ENCODE data around the gene TWIST2.

The TWIST2 gene

GRCh38 chr2:238901461-238902057 lies 53.7 kb downstream of the TWIST2 start:
- Histone ChIP-seq H3K36me3 (ENCODE audit: insufficient read depth, low read length) (no peaks in the 10 kb centered on the region), H3F3A (ENCODE audit: insufficient read depth, low read length) (no peaks in the 10 kb centered on the region), H3K9me3 (ENCODE audit: low read length) (no peaks in the 10 kb centered on the region), H3K27me3 (ENCODE audit: insufficient read depth, low read length) (no peaks in the 10 kb centered on the region), H3K4me3 (ENCODE audit: low read depth, low read length, poor library complexity, severe bottlenecking) (no peak overlapping the region), H3K4me2 (ENCODE audit: low read length) (no peak overlapping the region), H4K20me1 (ENCODE audit: insufficient read depth, low read length) (no peaks in the 10 kb centered on the region), H3K9me2 (ENCODE audit: low read depth, low read length) (no peaks in the 10 kb centered on the region), H3K4me1 (ENCODE audit: insufficient read depth, low read length, severe bottlenecking) (no peaks in the 10 kb centered on the region), H3K9ac (ENCODE audit: low read length) (no peak overlapping the region), H3K79me2 (ENCODE audit: insufficient read depth, low read length) (no peaks in the 10 kb centered on the region), H3K27ac (ENCODE audit: low read depth, low read length, poor library complexity, severe bottlenecking) (no peak overlapping the region), H2AFZ (ENCODE audit: low read length) (no peak overlapping the region)
- TF ChIP-seq CTCF (IDR thresholded peaks at IDR 0.05; ENCODE audit: low read length) (no peak), EZH2 (IDR thresholded peaks at IDR 0.05; ENCODE audit: borderline replicate concordance, low read length) (no peak)

GRCh38 chr2:238902285-238902684 lies 54.4 kb downstream of the TWIST2 start:
- no peaks in the 10 kb centered on the region for H3F3A ChIP-seq (ENCODE audit: insufficient read depth, low read length)
- H3K27ac ChIP-seq (ENCODE audit: low read depth, low read length, poor library complexity, severe bottlenecking) = no peak overlapping the region

GRCh38 chr2:238903141-238903540 lies 55.3 kb downstream of the TWIST2 start:
- no peak overlapping the region for H2AFZ ChIP-seq (ENCODE audit: low read length)
- H3K27me3 ChIP-seq (ENCODE audit: insufficient read depth, low read length) = no peaks in the 10 kb centered on the region
- H3K9me2 ChIP-seq (ENCODE audit: low read depth, low read length) = no peaks in the 10 kb centered on the region
- no peaks in the 10 kb centered on the region for H3K9me3 ChIP-seq (ENCODE audit: low read length)
- H3K9ac ChIP-seq (ENCODE audit: low read length) = no peak overlapping the region
- H3F3A ChIP-seq (ENCODE audit: insufficient read depth, low read length) = no peaks in the 10 kb centered on the region
- H3K4me1 ChIP-seq (ENCODE audit: insufficient read depth, low read length, severe bottlenecking) = no peaks in the 10 kb centered on the region
- no peak for TF ChIP-seq CTCF (IDR thresholded peaks at IDR 0.05; ENCODE audit: low read length)
- TF ChIP-seq EZH2 (IDR thresholded peaks at IDR 0.05; ENCODE audit: borderline replicate concordance, low read length) = no peak
- H3K79me2 ChIP-seq (ENCODE audit: insufficient read depth, low read length) = no peaks in the 10 kb centered on the region
- H3K4me2 ChIP-seq (ENCODE audit: low read length) = no peak overlapping the region
- no peaks in the 10 kb centered on the region for H3K36me3 ChIP-seq (ENCODE audit: insufficient read depth, low read length)
- H4K20me1 ChIP-seq (ENCODE audit: insufficient read depth, low read length) = no peaks in the 10 kb centered on the region
- no peak overlapping the region for H3K27ac ChIP-seq (ENCODE audit: low read depth, low read length, poor library complexity, severe bottlenecking)
- H3K4me3 ChIP-seq (ENCODE audit: low read depth, low read length, poor library complexity, severe bottlenecking) = no peak overlapping the region

More at GRCh38 chr2:238902285-238902684, 54.4 kb downstream of the TWIST2 start:
- no peaks in the 10 kb centered on the region for H3K9me2 ChIP-seq (ENCODE audit: low read depth, low read length)
- no peaks in the 10 kb centered on the region for H3K9me3 ChIP-seq (ENCODE audit: low read length)
- no peaks in the 10 kb centered on the region for H3K79me2 ChIP-seq (ENCODE audit: insufficient read depth, low read length)
- TF ChIP-seq CTCF (IDR thresholded peaks at IDR 0.05; ENCODE audit: low read length) (no peak), EZH2 (IDR thresholded peaks at IDR 0.05; ENCODE audit: borderline replicate concordance, low read length) (no peak)
- H3K9ac ChIP-seq (ENCODE audit: low read length) = no peak overlapping the region
- H3K4me3 ChIP-seq (ENCODE audit: low read depth, low read length, poor library complexity, severe bottlenecking) = no peak overlapping the region
- H3K27me3 ChIP-seq (ENCODE audit: insufficient read depth, low read length) = no peaks in the 10 kb centered on the region
- no peak overlapping the region for H3K4me2 ChIP-seq (ENCODE audit: low read length)
- H3K4me1 ChIP-seq (ENCODE audit: insufficient read depth, low read length, severe bottlenecking) = no peaks in the 10 kb centered on the region
- H4K20me1 ChIP-seq (ENCODE audit: insufficient read depth, low read length) = no peaks in the 10 kb centered on the region
- H3K36me3 ChIP-seq (ENCODE audit: insufficient read depth, low read length) = no peaks in the 10 kb centered on the region
- no peak overlapping the region for H2AFZ ChIP-seq (ENCODE audit: low read length)

All from OCI-LY1 (cell line).